HCT116 (cell line): ENCODE data around the gene ENOX1. TPM values are rescaled to one million over a fixed set of nuclear protein-coding genes. Genes with fewer than 3 reads are reported as not detected.

Experiments used
- ATAC-seq: fragments of 200-7000 bp; cut with Tn5 transposase; 2 replicates; pipeline ENCODE4 v1.9.1; 2020; ENCODE audit warnings: mild to moderate bottlenecking, moderate library complexity
- BruUV-seq: library from RNA; stranded (reverse); fragments of 400-500 nt; replicated peaks from 2 replicates; lab custom pipeline; 2021; lab: Mats Ljungman, UMichigan
- CTCF ChIA-PET: fragments of 300-600 bp; sonication (Branson Sonifier 250); formaldehyde crosslinking; loops from one replicate; lab custom pipeline; 2021; ENCODE audit warnings: antibody characterized with exemption; lab: Charles Lee
- POLR2A ChIA-PET: fragments of 300-600, 350-600 bp; sonication (Branson Sonifier 250); formaldehyde crosslinking; loops from one replicate; lab custom pipeline; 2021; ENCODE audit warnings: antibody characterized with exemption; lab: Charles Lee
- RAD21 ChIA-PET, 2 experiments: fragments of 300-600 bp; sonication (Branson Sonifier 250); formaldehyde crosslinking; loops; one replicate each; lab custom pipeline; 2023; ENCODE audit warnings: low total read pairs in 2 of 2; ENCODE audit not compliant: uncharacterized antibody in 2 of 2, unreplicated experiment in 2 of 2, low non-redundant PET in 1 of 2; lab: Charles Lee
- DNase-seq: peaks from one replicate; pipeline ENCODE4 v3.0.0-alpha.2; 2010; ENCODE audit warnings: low read depth, low spot score
- H2AFZ ChIP-seq: fragments of 200-600 bp; shearing (Covaris generic), sonication (generic); 2 replicates; pipeline ENCODE4 v1.6.1; 2017; ENCODE audit warnings: low read depth, mixed run types, mixed read lengths, antibody characterized with exemption, low read length; ENCODE audit not compliant: poor library complexity, severe bottlenecking
- H3K27ac ChIP-seq: 2 replicates; pipeline ENCODE4 v1.5.1; 2012; ENCODE audit warnings: low read depth, low read length
- H3K27me3 ChIP-seq: fragments of 200-600 bp; sonication (generic); 2 replicates; pipeline ENCODE4 v1.6.1; 2016; ENCODE audit warnings: mixed run types, low read length, mixed read lengths; ENCODE audit not compliant: insufficient read depth
- H3K36me3 ChIP-seq, 2 experiments: fragments of 200-500 bp in 1 of 2; fragments of 200-600 bp in 1 of 2; sonication (Bioruptor generic) in 1 of 2; sonication (generic) in 1 of 2; 2 replicates each; pipeline versions ENCODE4 v1.5.1 to v1.6.1; 2014 to 2016; ENCODE audit warnings: low read length in 2 of 2, inconsistent platforms in 1 of 2, mixed read lengths in 1 of 2, mixed run types in 1 of 2; ENCODE audit not compliant: insufficient read depth in 2 of 2, control insufficient read depth in 1 of 2
- H3K4me1 ChIP-seq, 2 experiments: fragments of 200-600 bp in 1 of 2; sonication (generic) in 1 of 2; 2 replicates each; pipeline versions ENCODE4 v1.5.1 to v1.6.1; 2012 to 2017; ENCODE audit warnings: low read length in 2 of 2, inconsistent platforms in 1 of 2, mild to moderate bottlenecking in 1 of 2, mixed read lengths in 1 of 2, mixed run types in 1 of 2, moderate library complexity in 1 of 2; ENCODE audit not compliant: insufficient read depth in 2 of 2, control insufficient read depth in 1 of 2
- H3K4me2 ChIP-seq: fragments of 200-600 bp; sonication (generic); 2 replicates; pipeline ENCODE4 v1.6.1; 2017; ENCODE audit warnings: mixed run types, low read length, mixed read lengths
- H3K4me3 ChIP-seq, 2 experiments: fragments of 200-600 bp in 1 of 2; sonication (generic) in 1 of 2; replicated peaks in 1 of 2; 2 replicates each; pipeline ENCODE4 v1.5.1; 2011 to 2016; ENCODE audit warnings: low read length in 2 of 2, control low read depth in 1 of 2, low read depth in 1 of 2, mild to moderate bottlenecking in 1 of 2, mixed read lengths in 1 of 2, mixed run types in 1 of 2
- H3K79me2 ChIP-seq: fragments of 200-600 bp; sonication (generic); 2 replicates; pipeline ENCODE4 v1.6.1; 2017; ENCODE audit warnings: mild to moderate bottlenecking, mixed run types, low read length, moderate library complexity, mixed read lengths; ENCODE audit not compliant: insufficient read depth
- H3K9ac ChIP-seq: fragments of 200-600 bp; sonication (generic); 2 replicates; pipeline ENCODE4 v1.6.1; 2016; ENCODE audit warnings: low read length, mixed read lengths
- H3K9me2 ChIP-seq: fragments of 200-600 bp; sonication (generic), shearing (Covaris generic); 2 replicates; pipeline ENCODE4 v1.6.1; 2017; ENCODE audit warnings: mixed run types, mild to moderate bottlenecking, moderate library complexity; ENCODE audit not compliant: insufficient read depth
- H3K9me3 ChIP-seq, 2 experiments: fragments of 200-500 bp in 1 of 2; fragments of 200-600 bp in 1 of 2; sonication (Bioruptor generic) in 1 of 2; sonication (generic) in 1 of 2; 2 replicates each; pipeline ENCODE4 v1.6.1; 2014 to 2017; ENCODE audit warnings: low read length in 2 of 2, mixed read lengths in 2 of 2, inconsistent platforms in 1 of 2, low read depth in 1 of 2, mild to moderate bottlenecking in 1 of 2, mixed run types in 1 of 2, moderate library complexity in 1 of 2; ENCODE audit not compliant: control insufficient read depth in 1 of 2, insufficient read depth in 1 of 2
- H4K20me1 ChIP-seq: fragments of 200-600 bp; sonication (generic), shearing (Covaris generic); 2 replicates; pipeline ENCODE4 v1.6.1; 2017; ENCODE audit warnings: mixed run types, mild to moderate bottlenecking, moderate library complexity; ENCODE audit not compliant: insufficient read depth
- CBX3 ChIP-seq: IDR thresholded peaks from 2 replicates; pipeline ENCODE4 v1.6.1; 2012; ENCODE audit warnings: low read depth
- CTCF ChIP-seq, 3 experiments: fragments of 200-600 bp in 1 of 3; sonication (generic) in 1 of 3; IDR thresholded peaks in 2 of 3; conservative IDR thresholded peaks in 1 of 3; 2 replicates each; pipeline ENCODE4 v1.5.1; 2012 to 2017; ENCODE audit warnings: low read depth in 2 of 3, low read length in 2 of 3, antibody characterized with exemption in 1 of 3, borderline replicate concordance in 1 of 3, control low read depth in 1 of 3, mild to moderate bottlenecking in 1 of 3, mixed read lengths in 1 of 3, mixed run types in 1 of 3, moderate library complexity in 1 of 3; ENCODE audit not compliant: insufficient read depth in 1 of 3
- EGR1 ChIP-seq: IDR thresholded peaks from 2 replicates; pipeline ENCODE4 v1.6.1; 2012; ENCODE audit warnings: low read depth
- EZH2 ChIP-seq: fragments of 200-600 bp; sonication (generic); IDR thresholded peaks from 2 replicates; pipeline ENCODE4 v1.6.1; 2017; ENCODE audit warnings: antibody characterized with exemption, mixed run types
- FOSL1 ChIP-seq: IDR thresholded peaks from 2 replicates; pipeline ENCODE4 v1.6.1; 2012; ENCODE audit warnings: low read depth
- MAX ChIP-seq: IDR thresholded peaks from 2 replicates; pipeline ENCODE4 v1.6.1; 2012
- POLR2A ChIP-seq: IDR thresholded peaks from 2 replicates; pipeline ENCODE4 v1.7.0; 2011; ENCODE audit warnings: borderline replicate concordance; ENCODE audit not compliant: insufficient read depth, insufficient read length; ENCODE audit errors: extremely low read depth
- POLR2AphosphoS5 ChIP-seq: IDR thresholded peaks from 2 replicates; pipeline ENCODE4 v1.6.1; 2011; ENCODE audit warnings: mild to moderate bottlenecking, low read depth, low read length, moderate library complexity
- SP1 ChIP-seq: IDR thresholded peaks from 2 replicates; pipeline ENCODE4 v1.6.1; 2012; ENCODE audit warnings: low read depth
- TCF7L2 ChIP-seq: IDR thresholded peaks from 2 replicates; pipeline ENCODE4 v1.7.0; 2011; ENCODE audit warnings: borderline replicate concordance, inconsistent platforms; ENCODE audit not compliant: insufficient read depth, insufficient read length; ENCODE audit errors: extremely low read depth
- ZBTB33 ChIP-seq: IDR thresholded peaks from 2 replicates; pipeline ENCODE4 v1.6.1; 2011; ENCODE audit warnings: mild to moderate bottlenecking, low read length, moderate library complexity; ENCODE audit not compliant: insufficient replicate concordance; ENCODE audit errors: extremely low read depth
- ZFX ChIP-seq: fragments of 450-650 bp; IDR thresholded peaks from 2 replicates; pipeline ENCODE4 v1.6.1; 2017
- ZNF274 ChIP-seq: fragments of 200-500 bp; sonication (Bioruptor generic); IDR thresholded peaks from 2 replicates; pipeline ENCODE4 v1.6.1; 2014; ENCODE audit warnings: mild to moderate bottlenecking, low read depth, low read length, inconsistent platforms
- intact Hi-C: fragments of 100-400 bp; cut with micrococcal nuclease; formaldehyde crosslinking; loops from 2 replicates; pipeline ENCODE4 v1.10.0; 2022
- total RNA-seq: library from RNA; stranded (reverse); gene quantifications from one replicate; pipeline ENCODE4 v1.2.1, GENCODE V29; 2021; ENCODE audit not compliant: unreplicated experiment

ENOX1 gene
- total RNA-seq, 1 experiment from 2014 or later, result 4.5 TPM

- Histone ChIP-seq H3K36me3 (no peaks in the 10 kb centered on the region), H3K27me3 (peaks cover 5% of the 10 kb centered on the region; the same call in 1 of the 2 replicates), H3K9me3 (no peaks in the 10 kb centered on the region), H3K4me2 (no peak overlapping the region), H3K79me2 (no peaks in the 10 kb centered on the region), H3K4me1 (peaks cover 0 to 5% of the 10 kb centered on the region in 2 experiments; a peak in 1 of 4 replicates), H3K27ac (no peak overlapping the region), H2AFZ (no peak overlapping the region), H3K9ac (no peak overlapping the region), H3K9me2 (no peaks in the 10 kb centered on the region), H4K20me1 (no peaks in the 10 kb centered on the region), H3K4me3 (no peak overlapping the region)
- ChIA-PET CTCF (no interaction called here), POLR2A (no interaction called here), RAD21 (no interaction called here)
- intact Hi-C loops, result no loop called here
- DNase-seq (no peak), ATAC-seq (no peak)
- BruUV-seq, result no TSS peak
- no peak for TF ChIP-seq TCF7L2
- TF ChIP-seq ZNF274, result no peak
- no peak for TF ChIP-seq EGR1
- TF ChIP-seq POLR2A, result no peak
- no peak for TF ChIP-seq MAX
- no peak for TF ChIP-seq ZBTB33
- TF ChIP-seq EZH2, result no peak
- no peak for TF ChIP-seq POLR2AphosphoS5
These were observed 353.8 kb downstream of the ENOX1 start for GRCh38 chr13:43432958-43433357.

GRCh38 chr13:43431841-43432240, 354.9 kb downstream of the ENOX1 start:
- H3K4me3 ChIP-seq, result no peak overlapping the region
- ChIA-PET CTCF (no interaction called here), RAD21 (no interaction called here)
- no peaks in the 10 kb centered on the region for H3K79me2 ChIP-seq
- ATAC-seq, result no peak
- H3K4me2 ChIP-seq, result no peak overlapping the region
- TF ChIP-seq ZFX (no peak), FOSL1 (no peak), SP1 (no peak), CBX3 (no peak), CTCF (IDR thresholded peaks at IDR 0.05 in 2 of 3, conservative IDR thresholded peaks at IDR 0.05 in 1 of 3; ENCODE audit: borderline replicate concordance in 1 of 3, insufficient read depth in 1 of 3, low read depth in 2 of 3, low read length in 2 of 3) (no peak)
- TF ChIP-seq, all 23 proteins: peak for 0
- intact Hi-C loops, result no loop called here
- H3K27ac ChIP-seq, result no peak overlapping the region
- no peaks in the 10 kb centered on the region for H3K9me3 ChIP-seq
- no peak for DNase-seq
- H3K27me3 ChIP-seq, result peaks cover 5% of the 10 kb centered on the region; the same call in 1 of the 2 replicates
- no peak overlapping the region for H2AFZ ChIP-seq
- BruUV-seq, result no TSS peak
- H3K9ac ChIP-seq, result no peak overlapping the region
- POLR2A ChIA-PET, result no interaction called here
- peaks cover 0 to 5% of the 10 kb centered on the region in 2 experiments; a peak in 1 of 4 replicates for H3K4me1 ChIP-seq
- H4K20me1 ChIP-seq, result no peaks in the 10 kb centered on the region
- no peaks in the 10 kb centered on the region for H3K36me3 ChIP-seq
- no peaks in the 10 kb centered on the region for H3K9me2 ChIP-seq
